HCEC 1CT (cell line): ENCODE measurements around the gene XRN1.

Experiments used
- DNase-seq: peaks from one replicate; pipeline ENCODE4 v3.0.0-alpha.2; 2017

XRN1 gene

GRCh38 chr3:142268426-142268825 is 179.4 kb downstream of the XRN1 start:
- DNase-seq: no peak

- no peak for DNase-seq
Observed at GRCh38 chr3:142267269-142267668, 180.6 kb downstream of the XRN1 start.

- DNase-seq: no peak
Observed at GRCh38 chr3:142263112-142263511, 184.7 kb downstream of the XRN1 start.

GRCh38 chr3:142259359-142259758 is 188.5 kb downstream of the XRN1 start:
- no peak for DNase-seq

GRCh38 chr3:142256712-142257333 is 191.0 kb downstream of the XRN1 start:
- DNase-seq: no peak
